ENCODE results near the gene LAT.

- no peak for TF ChIP-seq CTCF (IDR thresholded peaks at IDR 0.05 in 4 of 5, conservative IDR thresholded peaks at IDR 0.05 in 1 of 5)
- no peak for TF ChIP-seq POLR2A (IDR thresholded peaks at IDR 0.05)
Observed at GRCh38 chr16:28982949-28983348, 1.9 kb upstream of the LAT start.

All from gastrocnemius medialis (tissue), 4 donors.